GM12891 (cell line): Measurements from ENCODE around the gene SLFN13.
"Not testable (repeated sequence)": the region's sequence is repeated elsewhere in the genome, so short reads cannot be mapped to it uniquely, and the experiment has no call there.

Experiments
- POLR2A ChIP-seq: IDR thresholded peaks from 2 replicates; pipeline ENCODE4 v1.6.1; 2011; ENCODE audit warnings: low read depth, low read length, control low read depth
- POLR2AphosphoS5 ChIP-seq: IDR thresholded peaks from 2 replicates; pipeline ENCODE4 v1.6.1; 2011; ENCODE audit warnings: low read depth, low read length, control low read depth

DNA sequence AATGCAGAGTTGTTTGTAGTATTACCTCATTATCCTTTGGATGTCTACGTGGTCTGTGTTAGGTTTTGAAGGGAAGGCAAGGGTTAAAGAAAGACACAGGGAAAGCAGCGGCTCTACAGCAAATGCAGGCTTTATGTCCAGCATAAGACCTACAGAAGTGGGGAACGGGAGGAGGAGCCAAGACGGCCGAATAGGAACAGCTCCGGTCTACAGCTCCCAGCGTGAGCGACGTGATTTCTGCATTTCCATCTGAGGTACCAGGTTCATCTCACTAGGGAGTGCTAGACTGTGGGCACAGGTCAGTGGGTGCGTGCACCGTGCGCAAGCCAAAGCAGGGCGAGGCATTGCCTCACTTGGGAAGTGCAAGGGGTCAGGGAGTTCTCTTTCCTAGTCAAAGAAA is 54.8 kb downstream of the SLFN13 start:
- TF ChIP-seq POLR2AphosphoS5, POLR2A: not testable (repeated sequence)
